K562 (cell line): Measurements from ENCODE around the gene FKBP7. TPM values are rescaled to one million over a fixed set of nuclear protein-coding genes. Genes with fewer than 3 reads are reported as not detected.

Experiments used
- CHD1 ChIP-seq: fragments of 200-600 bp; sonication (generic); IDR thresholded peaks from one replicate; pipeline ENCODE4 v1.6.1; 2012; ENCODE audit warnings: mild to moderate bottlenecking, moderate library complexity, low read length, inconsistent platforms
- DACH1 ChIP-seq: fragments of 450-650 bp; IDR thresholded peaks from 2 replicates; pipeline ENCODE4 v1.6.1; 2018; ENCODE audit not compliant: partially characterized antibody
- HDGF ChIP-seq: fragments of 450-650 bp; IDR thresholded peaks from 2 replicates; pipeline ENCODE4 v1.6.1; 2016
- KAT8 ChIP-seq: fragments of 450-650 bp; IDR thresholded peaks from 2 replicates; pipeline ENCODE4 v1.6.1; 2016; ENCODE audit warnings: low read depth, mild to moderate bottlenecking
- MTA3 ChIP-seq: fragments of 450-650 bp; formaldehyde crosslinking; IDR thresholded peaks from 2 replicates; pipeline ENCODE4 v1.6.1; 2017; ENCODE audit warnings: mild to moderate bottlenecking, borderline replicate concordance
- NFIC ChIP-seq: fragments of 450-650 bp; IDR thresholded peaks from 2 replicates; pipeline ENCODE4 v1.6.1; 2017; ENCODE audit warnings: mild to moderate bottlenecking, inconsistent platforms
- NR2C1 ChIP-seq, 2 experiments: fragments of 450-650 bp; IDR thresholded peaks; 2 replicates each; pipeline ENCODE4 v1.6.1; 2017; ENCODE audit warnings: mild to moderate bottlenecking in 2 of 2, antibody characterized with exemption in 1 of 2, inconsistent platforms in 1 of 2, missing compliant biosample characterization in 1 of 2, missing genetic modification characterization in 1 of 2
- RBM15 ChIP-seq: fragments of 200-400 bp; formaldehyde crosslinking; IDR thresholded peaks from 2 replicates; pipeline ENCODE4 v1.6.1; 2018; ENCODE audit warnings: mild to moderate bottlenecking, low read length, moderate library complexity; ENCODE audit not compliant: insufficient read depth
- SAFB ChIP-seq: fragments of 200-400 bp; formaldehyde crosslinking; IDR thresholded peaks from 2 replicates; pipeline ENCODE4 v1.6.1; 2017; ENCODE audit warnings: low read depth, low read length, borderline replicate concordance
- TFAP4 ChIP-seq: sonication (generic); formaldehyde crosslinking; IDR thresholded peaks from 2 replicates; pipeline ENCODE4 v1.8.0; 2022; ENCODE audit warnings: missing genetic modification reagents, mild to moderate bottlenecking, moderate library complexity, borderline replicate concordance
- XRCC3 ChIP-seq: fragments of 450-650 bp; IDR thresholded peaks from 2 replicates; pipeline ENCODE4 v1.6.1; 2017; ENCODE audit warnings: mild to moderate bottlenecking, moderate library complexity
- ZBTB1 ChIP-seq: sonication (generic); formaldehyde crosslinking; IDR thresholded peaks from 2 replicates; pipeline ENCODE4 v1.8.1; 2023; ENCODE audit warnings: missing genetic modification reagents, low read depth, mild to moderate bottlenecking, borderline replicate concordance
- ZBTB17 ChIP-seq: fragments of 450-650 bp; formaldehyde crosslinking; IDR thresholded peaks from 2 replicates; pipeline ENCODE4 v1.4.0; 2020; ENCODE audit warnings: mild to moderate bottlenecking
- ZNF23 ChIP-seq: fragments of 250-450 bp; sonication (Bioruptor Pico); IDR thresholded peaks from 2 replicates; pipeline ENCODE4 v1.4.0; 2020; ENCODE audit warnings: mild to moderate bottlenecking
- ZNF41 ChIP-seq: fragments of 250-450 bp; sonication (Bioruptor Pico); conservative IDR thresholded peaks from 2 replicates; pipeline ENCODE4 v1.4.0; 2020; ENCODE audit warnings: mild to moderate bottlenecking
- ZNF431 ChIP-seq: sonication (generic); formaldehyde crosslinking; IDR thresholded peaks from 2 replicates; pipeline ENCODE4 v1.8.0; 2022; ENCODE audit warnings: mild to moderate bottlenecking, missing genetic modification reagents
- ZNF445 ChIP-seq: fragments of 250-450 bp; sonication (Bioruptor Pico); IDR thresholded peaks from 2 replicates; pipeline ENCODE4 v1.4.0; 2020; ENCODE audit warnings: low read depth, mild to moderate bottlenecking, moderate library complexity
- ZNF583 ChIP-seq: fragments of 250-450 bp; sonication (Bioruptor Pico); IDR thresholded peaks from 2 replicates; pipeline ENCODE4 v1.4.0; 2020
- polyA plus RNA-seq, 8 experiments: library from polyadenylated mRNA; depleted of rRNA in 4 of 8; stranded (reverse) in 5 of 8; unstranded in 3 of 8; fragments of >200 nt; fragmentation: Nextera tagmentation in 2 of 8; fragmentation: Illumina TruSeq in 1 of 8; extraction: Ambion mirVana in 2 of 8; extraction: Trizol in 1 of 8; gene quantifications; 2 replicates each; pipeline versions ENCODE4 v1.2.1 to v1.2.3, GENCODE V29; 2011 to 2014; ENCODE audit warnings: inconsistent platforms in 1 of 8, missing spikeins in 1 of 8
- total RNA-seq, 7 experiments: library from RNA; depleted of rRNA in 6 of 7; stranded (reverse); fragments of >200 nt in 6 of 7; fragmentation: Illumina TruSeq in 2 of 7; extraction: Trizol in 2 of 7; gene quantifications; 2 replicates each; pipeline versions ENCODE4 v1.2.1 to v1.2.3, GENCODE V29; 2011 to 2021; ENCODE audit warnings: low replicate concordance in 1 of 7
- TF ChIP-seq, protein P1 (sequence below): fragments of 450-650 bp; IDR thresholded peaks from 2 replicates; pipeline ENCODE4 v1.6.1; 2016; ENCODE audit warnings: mild to moderate bottlenecking
- TF ChIP-seq, protein P2 (sequence below): fragments of 450-650 bp; IDR thresholded peaks from 2 replicates; pipeline ENCODE4 v1.6.1; 2016; ENCODE audit warnings: antibody characterized with exemption
- TF ChIP-seq, protein P3 (sequence below): fragments of 250-450 bp; sonication (Bioruptor Pico); IDR thresholded peaks from 2 replicates; pipeline ENCODE4 v1.5.0; 2020; ENCODE audit warnings: mild to moderate bottlenecking
- TF ChIP-seq, protein P4 (sequence below): sonication (generic); formaldehyde crosslinking; IDR thresholded peaks from 2 replicates; pipeline ENCODE4 v1.8.0; 2022; ENCODE audit warnings: mild to moderate bottlenecking, missing genetic modification reagents

The FKBP7 gene
- total and polyA plus RNA-seq, 9 of the 15 experiments (the other 6 are each of a cell fraction or from before 2014, with no cell fraction given) = 6.1 to 23.2 (median 19.0) TPM

DNA sequence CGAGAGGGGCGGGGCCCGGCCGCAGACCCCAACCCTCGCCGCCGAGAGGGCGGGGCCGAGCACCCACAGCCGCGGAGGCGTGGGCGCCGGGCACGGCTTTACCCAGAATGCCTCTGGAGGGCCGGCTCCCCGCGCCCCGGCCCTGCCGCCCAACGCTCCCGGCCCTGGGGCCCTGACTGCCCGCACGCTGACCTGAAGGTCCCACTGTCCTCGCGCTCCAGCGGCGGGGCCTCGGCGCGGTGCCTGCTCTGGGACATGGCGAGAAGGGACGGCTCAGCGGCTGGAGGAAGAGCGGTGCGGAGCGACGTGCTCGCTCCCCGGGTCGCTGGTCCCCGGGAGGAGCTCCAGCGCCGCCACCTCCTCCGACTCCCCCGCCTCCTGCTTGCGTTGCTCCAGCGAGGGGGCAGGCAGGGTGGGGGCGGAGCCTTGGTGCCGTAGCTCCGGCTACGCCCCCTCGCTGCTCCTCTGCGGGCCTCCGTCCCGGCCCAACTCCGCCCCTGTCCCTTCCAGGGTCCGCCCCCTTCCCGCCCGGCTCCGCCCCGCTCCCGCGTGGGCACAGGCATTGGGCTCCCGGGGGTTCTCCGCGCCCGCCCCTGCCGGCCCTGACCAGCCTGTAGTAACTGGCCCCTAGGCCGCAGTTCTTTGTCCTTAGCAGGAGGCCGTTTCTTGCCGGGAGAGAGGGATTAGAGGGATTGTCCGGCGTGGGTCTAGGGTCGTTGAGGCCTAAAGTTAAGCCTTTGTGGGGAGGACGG lies 27.4 kb downstream of the FKBP7 start, which contains the start of the genes PJVK and PRKRA (continued):
- no peak for TF ChIP-seq NR2C1 (IDR thresholded peaks at IDR 0.05)
- no peak for TF ChIP-seq NR2C1 (tag; IDR thresholded peaks at IDR 0.05)
- TF ChIP-seq, protein P1, sequence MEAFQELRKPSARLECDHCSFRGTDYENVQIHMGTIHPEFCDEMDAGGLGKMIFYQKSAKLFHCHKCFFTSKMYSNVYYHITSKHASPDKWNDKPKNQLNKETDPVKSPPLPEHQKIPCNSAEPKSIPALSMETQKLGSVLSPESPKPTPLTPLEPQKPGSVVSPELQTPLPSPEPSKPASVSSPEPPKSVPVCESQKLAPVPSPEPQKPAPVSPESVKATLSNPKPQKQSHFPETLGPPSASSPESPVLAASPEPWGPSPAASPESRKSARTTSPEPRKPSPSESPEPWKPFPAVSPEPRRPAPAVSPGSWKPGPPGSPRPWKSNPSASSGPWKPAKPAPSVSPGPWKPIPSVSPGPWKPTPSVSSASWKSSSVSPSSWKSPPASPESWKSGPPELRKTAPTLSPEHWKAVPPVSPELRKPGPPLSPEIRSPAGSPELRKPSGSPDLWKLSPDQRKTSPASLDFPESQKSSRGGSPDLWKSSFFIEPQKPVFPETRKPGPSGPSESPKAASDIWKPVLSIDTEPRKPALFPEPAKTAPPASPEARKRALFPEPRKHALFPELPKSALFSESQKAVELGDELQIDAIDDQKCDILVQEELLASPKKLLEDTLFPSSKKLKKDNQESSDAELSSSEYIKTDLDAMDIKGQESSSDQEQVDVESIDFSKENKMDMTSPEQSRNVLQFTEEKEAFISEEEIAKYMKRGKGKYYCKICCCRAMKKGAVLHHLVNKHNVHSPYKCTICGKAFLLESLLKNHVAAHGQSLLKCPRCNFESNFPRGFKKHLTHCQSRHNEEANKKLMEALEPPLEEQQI = no peak
- peak; percentile 66; the same call in 1 of the 2 replicates for TF ChIP-seq SAFB
- TF ChIP-seq, protein P2, sequence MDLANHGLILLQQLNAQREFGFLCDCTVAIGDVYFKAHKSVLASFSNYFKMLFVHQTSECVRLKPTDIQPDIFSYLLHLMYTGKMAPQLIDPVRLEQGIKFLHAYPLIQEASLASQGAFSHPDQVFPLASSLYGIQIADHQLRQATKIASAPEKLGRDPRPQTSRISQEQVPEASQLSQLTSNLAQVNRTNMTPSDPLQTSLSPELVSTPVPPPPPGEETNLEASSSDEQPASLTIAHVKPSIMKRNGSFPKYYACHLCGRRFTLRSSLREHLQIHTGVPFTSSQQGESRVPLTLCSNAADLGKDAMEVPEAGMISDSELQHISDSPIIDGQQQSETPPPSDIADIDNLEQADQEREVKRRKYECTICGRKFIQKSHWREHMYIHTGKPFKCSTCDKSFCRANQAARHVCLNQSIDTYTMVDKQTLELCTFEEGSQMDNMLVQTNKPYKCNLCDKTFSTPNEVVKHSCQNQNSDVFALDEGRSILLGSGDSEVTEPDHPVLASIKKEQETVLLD = 0 out of 2 replicates have a peak, but pooled peaks have one; percentile 48
- TF ChIP-seq ZNF583 (CRISPR knock-in tag) = no peak
- TF ChIP-seq CHD1 = peak; percentile 83
- TF ChIP-seq ZBTB1 (CRISPR knock-in tag) = peak; percentile 87
- peak; percentile 73 for TF ChIP-seq NFIC
- TF ChIP-seq MTA3 = peak; percentile 94
- TF ChIP-seq ZNF23 (CRISPR knock-in tag) = no peak
- TF ChIP-seq XRCC3 = no peak
- TF ChIP-seq RBM15 = no peak
- TF ChIP-seq, protein P3, sequence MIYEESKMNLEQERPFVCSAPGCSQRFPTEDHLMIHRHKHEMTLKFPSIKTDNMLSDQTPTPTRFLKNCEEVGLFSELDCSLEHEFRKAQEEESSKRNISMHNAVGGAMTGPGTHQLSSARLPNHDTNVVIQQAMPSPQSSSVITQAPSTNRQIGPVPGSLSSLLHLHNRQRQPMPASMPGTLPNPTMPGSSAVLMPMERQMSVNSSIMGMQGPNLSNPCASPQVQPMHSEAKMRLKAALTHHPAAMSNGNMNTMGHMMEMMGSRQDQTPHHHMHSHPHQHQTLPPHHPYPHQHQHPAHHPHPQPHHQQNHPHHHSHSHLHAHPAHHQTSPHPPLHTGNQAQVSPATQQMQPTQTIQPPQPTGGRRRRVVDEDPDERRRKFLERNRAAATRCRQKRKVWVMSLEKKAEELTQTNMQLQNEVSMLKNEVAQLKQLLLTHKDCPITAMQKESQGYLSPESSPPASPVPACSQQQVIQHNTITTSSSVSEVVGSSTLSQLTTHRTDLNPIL (CRISPR knock-in tag) = no peak
- no peak for TF ChIP-seq HDGF
- TF ChIP-seq, protein P4, sequence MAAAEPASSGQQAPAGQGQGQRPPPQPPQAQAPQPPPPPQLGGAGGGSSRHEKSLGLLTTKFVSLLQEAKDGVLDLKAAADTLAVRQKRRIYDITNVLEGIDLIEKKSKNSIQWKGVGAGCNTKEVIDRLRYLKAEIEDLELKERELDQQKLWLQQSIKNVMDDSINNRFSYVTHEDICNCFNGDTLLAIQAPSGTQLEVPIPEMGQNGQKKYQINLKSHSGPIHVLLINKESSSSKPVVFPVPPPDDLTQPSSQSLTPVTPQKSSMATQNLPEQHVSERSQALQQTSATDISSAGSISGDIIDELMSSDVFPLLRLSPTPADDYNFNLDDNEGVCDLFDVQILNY (CRISPR knock-in tag) = 0 out of 2 replicates have a peak, but pooled peaks have one; percentile 14
- TF ChIP-seq DACH1 = no peak
- TF ChIP-seq KAT8 = no peak
- TF ChIP-seq ZNF431 (CRISPR knock-in tag) = no peak
- no peak for TF ChIP-seq ZNF445 (CRISPR knock-in tag)
- peak; percentile 81 for TF ChIP-seq TFAP4
- TF ChIP-seq ZBTB17 (CRISPR knock-in tag) = peak; percentile 66; the same call in 1 of the 2 replicates
- no peak for TF ChIP-seq ZNF41
